ENCODE results near the gene LGSN.
"Not testable (repeated sequence)": the region's sequence is repeated elsewhere in the genome, so short reads cannot be mapped to it uniquely, and the experiment has no call there.

LGSN gene

GRCh38 chr6:63319939-63320338, at the start of gene LGSN:
Gene LGSN, minus strand, starts transcription at chr6:63319983. Its CDS starts 40 bp downstream, at chr6:63319943.
- TF ChIP-seq CTCF (IDR thresholded peaks at IDR 0.05; ENCODE audit: borderline replicate concordance, insufficient read depth, low read depth, low read length), result no peak
- H3K4me3 ChIP-seq (ENCODE audit: low read depth, low read length), result no peak within 1 kb of the TSS

DNA sequence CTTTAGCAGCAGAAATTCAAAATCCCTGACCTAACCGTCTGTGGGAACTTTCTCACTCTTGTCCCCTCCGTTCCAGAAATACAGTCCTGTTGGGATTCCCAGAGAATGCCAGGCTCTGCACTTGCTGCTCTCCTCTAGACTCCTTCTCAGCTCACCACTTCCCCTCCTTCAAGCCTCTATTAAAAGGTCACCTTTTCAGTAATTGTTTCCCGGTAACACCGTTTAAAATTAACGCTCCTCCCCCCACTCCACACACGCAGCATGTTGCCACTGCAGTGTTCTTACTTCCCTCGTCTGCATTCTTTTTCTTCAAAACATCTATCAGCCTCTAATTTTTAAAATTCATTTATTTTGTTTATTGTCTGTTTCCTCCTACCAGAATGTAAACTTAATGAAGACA, 48.6 kb upstream of the LGSN start:
- H3K4me3 ChIP-seq (ENCODE audit: low read depth, low read length), result no peak overlapping the region
- TF ChIP-seq CTCF (IDR thresholded peaks at IDR 0.05; ENCODE audit: borderline replicate concordance, insufficient read depth, low read depth, low read length), result no peak

GRCh38 chr6:63362500-63363120, 42.8 kb upstream of the LGSN start:
- H3K4me3 ChIP-seq (ENCODE audit: low read depth, low read length), result not testable (repeated sequence)

- not testable (repeated sequence) for H3K4me3 ChIP-seq (ENCODE audit: low read depth, low read length)
Measured at GRCh38 chr6:63357384-63357783, 37.6 kb upstream of the LGSN start.

DNA sequence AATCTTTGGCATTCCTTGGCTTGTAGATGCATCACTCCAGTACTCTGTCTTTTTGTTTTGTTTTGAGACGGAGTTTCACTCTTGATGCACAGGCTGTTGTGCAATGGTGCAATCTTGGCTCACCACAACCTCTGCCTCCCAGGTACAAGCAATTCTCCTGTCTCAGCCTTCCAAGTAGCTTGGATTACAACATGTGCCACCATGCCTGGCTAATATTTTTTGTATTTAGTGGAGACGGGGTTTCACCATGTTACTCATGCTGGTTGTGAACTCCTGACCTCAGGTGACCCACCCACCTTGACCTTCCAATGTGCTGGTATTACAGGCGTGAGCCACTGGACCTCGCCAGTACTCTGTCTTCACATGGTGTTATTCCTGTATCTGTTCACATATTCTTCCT, 35.8 kb upstream of the LGSN start:
- no peak overlapping the region for H3K4me3 ChIP-seq (ENCODE audit: low read depth, low read length)
- TF ChIP-seq CTCF (IDR thresholded peaks at IDR 0.05; ENCODE audit: borderline replicate concordance, insufficient read depth, low read depth, low read length), result no peak

GRCh38 chr6:63353286-63353630, 33.5 kb upstream of the LGSN start:
- no peak for TF ChIP-seq CTCF (IDR thresholded peaks at IDR 0.05; ENCODE audit: borderline replicate concordance, insufficient read depth, low read depth, low read length)
- no peak overlapping the region for H3K4me3 ChIP-seq (ENCODE audit: low read depth, low read length)

DNA sequence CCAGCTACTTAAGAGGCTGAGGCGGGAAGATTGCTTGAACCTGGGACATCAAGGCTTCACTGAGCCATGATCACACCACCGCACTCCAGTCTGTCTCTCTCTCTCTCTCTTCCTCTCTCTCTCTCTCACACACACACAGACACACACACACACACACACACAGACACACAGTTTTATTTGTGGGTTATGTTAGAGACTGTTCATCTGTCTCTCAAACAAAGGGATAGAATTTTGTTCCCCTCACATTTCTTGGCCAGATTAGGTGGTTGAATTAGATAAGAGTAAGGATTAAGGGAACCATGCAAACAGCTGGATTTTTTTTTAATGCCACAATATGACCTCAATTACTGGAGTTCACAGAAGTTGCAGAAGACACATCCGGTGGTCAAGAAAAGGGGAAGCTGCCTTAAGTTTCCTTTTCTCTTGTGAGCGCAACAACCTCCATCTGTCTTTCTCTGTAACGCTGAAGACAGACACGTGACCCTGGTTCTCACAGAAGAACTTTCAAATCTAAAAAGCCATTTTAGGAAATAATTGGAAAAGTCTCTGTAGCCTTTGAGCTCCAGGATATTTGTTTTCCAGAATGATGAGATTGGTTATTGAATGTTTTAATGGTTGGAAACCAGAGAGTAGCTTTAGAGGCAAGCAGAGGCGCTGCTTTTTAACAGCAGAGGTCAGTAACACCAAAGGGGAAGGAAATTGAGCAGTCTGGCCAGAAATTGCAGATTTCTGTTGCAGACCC, 32.9 kb upstream of the LGSN start:
- H3K4me3 ChIP-seq (ENCODE audit: low read depth, low read length), result no peak overlapping the region
- peak; percentile 61 for TF ChIP-seq CTCF (IDR thresholded peaks at IDR 0.05; ENCODE audit: borderline replicate concordance, insufficient read depth, low read depth, low read length)

GRCh38 chr6:63352069-63352543, 32.3 kb upstream of the LGSN start:
- H3K4me3 ChIP-seq (ENCODE audit: low read depth, low read length), result no peak overlapping the region
- 0 out of 2 replicates have a peak, but pooled peaks have one; percentile 11 for TF ChIP-seq CTCF (IDR thresholded peaks at IDR 0.05; ENCODE audit: borderline replicate concordance, insufficient read depth, low read depth, low read length)
